Measurements from ENCODE around the gene NTN5.

NTN5 gene

DNA sequence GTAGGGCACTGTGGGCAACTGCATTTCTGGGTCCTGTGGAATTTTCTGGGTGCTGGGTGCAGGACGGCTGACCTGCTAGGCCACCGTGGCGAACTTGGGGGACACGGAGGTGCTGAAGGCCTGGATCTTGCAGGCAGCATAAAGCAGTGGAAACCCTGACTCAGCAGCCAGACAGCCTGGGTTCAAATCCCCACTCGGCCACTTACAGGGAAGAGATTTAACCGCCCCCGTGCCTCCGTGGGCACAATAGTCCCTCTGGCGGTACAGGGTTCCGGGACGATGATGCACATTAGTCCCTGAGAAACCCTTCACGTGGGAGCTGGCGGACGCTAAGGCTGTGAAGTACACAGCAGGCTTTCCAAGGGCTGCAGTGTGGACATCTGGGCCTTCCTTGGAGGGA is 60.9 kb downstream of the NTN5 start:
- DNase-seq: no peak

Measured in AML-193 (cell line).